ENCODE measurements around the gene SCART1.
"Not testable (repeated sequence)": the region's sequence is repeated elsewhere in the genome, so short reads cannot be mapped to it uniquely, and the experiment has no call there.

The SCART1 gene

GRCh38 chr10:133453516-133454203, at the start of gene SCART1:
Gene SCART1 (plus strand): TSS chr10:133453945. CDS start chr10:133453998, 53 bp downstream.
- DNase-seq (ENCODE audit: low spot score): no peak

DNA sequence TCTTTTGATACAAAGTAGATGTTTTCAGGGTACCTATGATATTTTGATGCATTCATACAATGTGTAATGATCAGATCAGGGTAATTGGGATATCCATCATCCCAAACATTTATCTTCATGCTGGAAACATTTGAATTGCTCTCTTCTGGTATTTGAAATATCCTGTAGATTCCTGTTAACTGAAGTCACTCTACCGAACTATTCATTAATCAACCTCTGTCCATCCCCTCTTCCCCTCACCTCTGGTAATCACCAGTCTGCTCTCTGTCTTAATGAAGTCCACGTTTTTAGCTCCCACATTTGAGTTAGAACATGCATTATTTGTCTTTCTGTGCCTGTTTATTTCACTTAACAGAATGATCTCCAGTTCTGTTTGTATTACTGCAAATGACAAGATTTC, 48.5 kb upstream of the SCART1 start:
- DNase-seq (ENCODE audit: low spot score): no peak

DNA sequence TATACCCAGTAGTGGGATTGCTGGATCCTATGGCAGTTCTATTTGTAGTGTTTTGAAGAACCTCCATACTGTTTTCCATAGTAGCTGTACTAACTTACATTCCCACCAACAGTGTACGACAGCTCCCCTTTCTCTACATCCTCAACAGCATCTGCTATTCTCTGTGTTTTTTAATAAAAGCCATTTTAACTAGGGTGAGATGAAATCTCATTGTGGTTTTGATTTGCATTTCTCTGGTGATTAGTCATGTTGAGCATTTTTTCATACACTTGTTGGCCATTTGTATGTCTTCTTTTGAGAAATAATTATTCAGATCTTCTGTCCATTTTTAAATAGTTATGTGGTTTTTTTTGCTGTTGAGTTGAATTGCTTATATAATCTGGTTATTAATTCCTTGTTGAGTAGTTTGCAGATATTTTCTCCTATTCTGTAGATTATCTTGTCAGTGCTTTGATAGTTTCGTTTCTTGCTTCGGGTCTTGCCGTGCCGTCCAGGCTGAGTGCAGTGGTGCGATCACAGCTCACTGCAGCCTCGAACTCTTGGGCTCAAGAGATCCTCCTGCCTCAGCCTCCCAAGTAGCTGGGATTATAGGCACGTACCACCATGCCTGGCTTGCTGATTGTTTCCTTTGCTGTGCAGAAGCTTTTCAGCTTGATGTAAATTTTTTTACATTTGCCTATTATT, 47.8 kb upstream of the SCART1 start:
- DNase-seq (ENCODE audit: low spot score): no peak

DNA sequence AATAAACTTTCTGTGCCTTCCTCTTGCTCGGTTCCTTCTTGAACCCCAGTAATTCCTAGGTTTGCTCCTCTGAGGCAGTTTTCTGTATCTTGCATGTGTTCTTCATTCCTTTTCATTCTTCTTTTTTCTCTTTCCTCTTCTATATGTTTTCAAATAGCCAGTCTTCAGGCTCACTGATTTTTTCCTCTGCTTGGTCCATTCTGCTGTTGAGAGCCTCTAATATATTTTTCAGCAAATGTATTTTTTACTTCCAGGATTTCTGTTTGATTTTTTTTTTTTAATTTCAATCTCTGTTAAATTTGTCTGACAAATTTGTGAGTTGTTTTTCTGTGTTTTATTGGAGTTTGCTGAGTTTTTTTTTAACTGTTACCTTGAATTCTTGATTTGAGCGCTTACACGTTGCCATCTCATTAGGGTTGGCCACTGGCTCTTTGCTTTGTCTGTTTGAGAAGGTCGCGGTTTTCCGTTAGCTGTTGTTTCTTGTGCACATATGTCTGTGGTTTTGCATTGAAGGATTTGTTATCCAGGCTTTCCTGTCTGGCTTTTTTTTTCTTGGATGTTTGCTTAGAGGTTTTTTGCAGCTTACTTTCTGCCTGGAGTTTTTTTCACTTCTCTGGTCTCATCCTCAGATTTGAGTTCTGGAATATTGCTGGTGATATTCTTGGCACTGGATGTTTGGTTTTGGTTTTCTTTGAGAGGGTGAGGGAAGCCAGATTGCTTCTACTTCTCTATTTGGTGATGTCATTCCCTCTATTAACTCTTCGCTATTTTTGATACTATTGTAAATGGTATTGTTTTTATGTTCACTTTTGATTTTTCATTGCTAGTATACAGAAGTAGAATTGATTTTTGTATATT, 42.0 kb upstream of the SCART1 start:
- no peak for DNase-seq (ENCODE audit: low spot score)

GRCh38 chr10:133412381-133412711, 41.4 kb upstream of the SCART1 start:
- no peak for DNase-seq (ENCODE audit: low spot score)

- DNase-seq (ENCODE audit: low spot score): not testable (repeated sequence)
Observed at GRCh38 chr10:133414401-133414800, 39.3 kb upstream of the SCART1 start.

DNA sequence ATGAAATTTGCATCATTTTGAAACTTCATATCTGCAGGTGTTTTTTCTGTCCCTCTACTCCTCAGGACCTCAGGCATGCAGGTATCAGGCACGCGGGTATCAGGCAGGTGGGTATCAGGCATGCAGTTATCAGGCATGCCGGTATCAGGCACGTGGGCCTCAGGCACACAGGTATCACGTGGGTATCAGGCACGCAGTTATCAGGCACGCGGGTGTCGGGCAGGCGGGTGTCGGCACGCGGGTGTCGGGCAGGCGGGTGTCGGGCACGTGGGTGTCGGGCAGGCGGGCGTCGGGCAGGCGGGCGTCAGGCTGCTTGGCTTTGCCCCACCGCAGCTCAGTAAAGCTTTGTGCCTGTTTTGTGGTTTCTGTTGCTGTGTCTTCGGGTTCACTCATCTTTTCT, 38.0 kb upstream of the SCART1 start:
- DNase-seq (ENCODE audit: low spot score): no peak

- DNase-seq (ENCODE audit: low spot score): no peak
Observed at GRCh38 chr10:133418289-133418993, 35.3 kb upstream of the SCART1 start.

DNA sequence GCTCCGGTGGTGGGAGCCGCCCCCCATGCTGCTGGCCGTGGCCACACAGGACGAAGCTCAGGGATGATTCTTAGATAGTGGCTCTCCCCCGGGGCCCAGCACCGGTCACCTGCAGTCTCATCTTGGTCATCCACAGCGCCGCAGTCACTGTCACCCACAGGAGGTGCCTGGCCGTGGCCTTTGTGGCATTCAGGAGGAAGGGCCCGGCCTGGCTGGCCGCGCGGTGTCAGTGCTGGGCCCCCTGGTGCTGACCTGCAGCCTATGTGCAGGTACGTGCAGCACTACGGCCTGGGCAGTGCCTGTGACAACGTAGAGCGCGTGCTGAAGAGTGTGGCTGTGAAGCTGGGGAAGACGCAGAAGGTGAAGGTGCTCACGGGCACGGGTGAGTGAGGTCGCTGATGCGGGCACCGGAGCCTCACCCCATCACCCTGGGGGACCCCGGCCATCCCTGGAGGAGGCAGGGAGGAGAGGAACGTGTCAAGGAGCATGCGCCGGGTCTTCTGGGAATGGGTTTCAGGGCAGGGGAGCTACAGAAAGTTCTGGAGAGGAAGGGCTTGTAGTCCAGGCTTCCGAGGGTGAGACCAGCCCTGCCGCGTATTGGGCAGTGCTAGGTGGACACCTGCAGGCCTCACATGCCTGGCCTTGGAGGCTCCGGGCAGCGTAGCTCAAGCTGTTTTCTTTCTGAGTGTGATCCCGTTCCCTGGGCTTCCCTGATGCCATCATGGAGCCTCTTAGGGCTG, 34.4 kb upstream of the SCART1 start:
- DNase-seq (ENCODE audit: low spot score): no peak

GRCh38 chr10:133420028-133420427, 33.7 kb upstream of the SCART1 start:
- DNase-seq (ENCODE audit: low spot score): no peak

DNA sequence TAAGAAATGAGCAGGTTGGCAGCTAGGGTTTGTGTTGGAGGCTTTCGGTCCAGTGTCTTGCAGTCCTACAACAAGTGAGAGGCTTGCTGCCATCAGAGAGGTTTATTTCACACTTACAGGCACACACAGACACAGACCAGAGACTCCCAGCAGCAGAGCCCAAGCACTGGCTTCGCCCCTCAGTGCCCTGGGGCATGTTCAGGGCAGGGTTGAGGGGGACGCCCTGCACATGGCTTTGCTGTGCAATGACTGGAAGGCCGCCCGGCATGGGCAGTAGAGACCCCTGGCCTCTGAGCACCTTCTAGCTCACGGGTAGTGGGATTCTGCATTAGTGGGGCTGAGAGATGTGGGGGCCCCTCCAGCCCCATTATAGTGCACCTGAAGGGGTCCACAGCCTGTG, 33.2 kb upstream of the SCART1 start:
- DNase-seq (ENCODE audit: low spot score): no peak

GRCh38 chr10:133421336-133422222, 32.2 kb upstream of the SCART1 start:
- no peak for DNase-seq (ENCODE audit: low spot score)

DNA sequence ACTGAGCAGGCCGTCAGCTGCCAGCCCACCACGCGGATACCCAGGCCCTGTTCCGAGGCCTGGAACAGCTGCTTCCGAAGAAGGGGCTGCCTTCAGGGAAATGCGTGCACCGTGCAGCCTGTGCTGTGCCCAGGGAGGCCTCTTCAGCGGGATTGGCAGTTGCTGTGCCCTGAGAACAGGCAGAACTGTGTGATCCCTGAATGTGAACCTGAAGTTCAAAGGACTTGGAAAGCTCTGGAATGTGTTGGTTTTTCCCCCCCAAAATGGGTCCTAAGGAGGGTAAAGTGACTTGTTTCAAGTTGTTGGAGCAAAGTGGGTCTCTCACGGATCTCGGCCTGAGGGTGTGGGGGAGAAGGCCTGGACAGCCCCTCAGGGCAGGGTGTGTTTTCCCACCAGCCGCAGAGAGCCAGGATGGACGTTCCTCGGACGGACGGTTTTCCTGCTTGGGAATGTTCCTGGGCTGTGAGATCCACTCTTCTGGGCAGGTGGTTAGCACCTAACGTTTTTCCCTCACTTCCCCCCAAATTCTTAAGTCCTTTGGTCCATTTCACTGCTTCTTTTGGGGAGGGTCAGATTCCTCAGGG, 31.4 kb upstream of the SCART1 start:
- no peak for DNase-seq (ENCODE audit: low spot score)

GRCh38 chr10:133422807-133423771, 30.7 kb upstream of the SCART1 start:
- no peak for DNase-seq (ENCODE audit: low spot score)

DNA sequence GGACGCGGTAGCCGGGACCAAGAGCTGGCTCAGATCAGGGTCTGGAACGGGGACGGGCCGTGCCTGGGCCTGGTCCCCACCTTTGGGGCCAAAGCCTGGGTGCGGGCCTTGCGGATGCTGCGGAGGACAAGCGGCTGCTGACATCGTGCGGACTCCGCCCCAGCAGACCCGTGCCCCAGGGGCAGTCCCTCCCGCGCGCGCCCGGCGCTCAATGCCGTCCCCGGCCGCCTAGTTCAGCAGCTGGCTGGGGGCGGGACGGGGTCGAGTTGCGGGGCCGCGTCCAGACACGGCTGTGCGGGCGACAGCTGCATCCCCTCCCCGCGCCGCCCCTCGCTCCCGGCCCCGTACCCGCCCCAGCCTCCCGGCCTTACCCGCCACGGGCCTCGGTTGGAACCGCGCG, 29.6 kb upstream of the SCART1 start:
- DNase-seq (ENCODE audit: low spot score): not testable (repeated sequence)

DNA sequence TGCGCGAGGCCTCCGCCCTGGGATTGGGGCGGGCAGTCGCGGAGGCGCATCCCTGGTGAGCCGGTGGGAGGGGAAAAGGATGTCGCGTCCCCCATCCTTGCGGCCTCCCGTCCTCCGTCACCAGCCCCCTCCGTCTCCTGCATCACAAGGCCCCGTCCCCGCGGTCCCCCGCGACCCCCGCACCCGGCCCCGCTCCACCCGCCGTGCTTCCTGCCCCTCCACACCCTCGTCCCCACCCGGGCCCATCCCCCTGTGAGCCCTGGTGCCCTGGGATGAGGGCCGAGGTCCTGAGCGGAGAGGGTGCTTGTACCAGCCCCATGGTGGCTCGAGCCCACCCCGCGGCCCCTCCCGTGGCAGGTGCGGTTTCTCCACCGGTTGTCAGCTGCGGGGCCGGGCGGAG, 29.1 kb upstream of the SCART1 start, which contains the start of gene SPRN:
Gene SPRN (minus strand): TSS at position 25 of the 400 bp plus-strand sequence. CDS start 944 bp downstream, outside the sequence.
- not testable (repeated sequence) for DNase-seq (ENCODE audit: low spot score)

GRCh38 chr10:133429571-133429970, 24.2 kb upstream of the SCART1 start:
- DNase-seq (ENCODE audit: low spot score): not testable (repeated sequence)

- not testable (repeated sequence) for DNase-seq (ENCODE audit: low spot score)
Observed at GRCh38 chr10:133431888-133432613, 21.7 kb upstream of the SCART1 start.

Data from RKO (cell line).